Measurements from ENCODE around the gene CHMP4A. TPM values are rescaled to one million over a fixed set of nuclear protein-coding genes. Genes with fewer than 3 reads are reported as not detected.

CHMP4A gene
- total and polyA plus RNA-seq, 2 of the 13 experiments (the other 11 are each of a cell fraction or from before 2014, with no cell fraction given) = 83.6 to 113 TPM

DNA sequence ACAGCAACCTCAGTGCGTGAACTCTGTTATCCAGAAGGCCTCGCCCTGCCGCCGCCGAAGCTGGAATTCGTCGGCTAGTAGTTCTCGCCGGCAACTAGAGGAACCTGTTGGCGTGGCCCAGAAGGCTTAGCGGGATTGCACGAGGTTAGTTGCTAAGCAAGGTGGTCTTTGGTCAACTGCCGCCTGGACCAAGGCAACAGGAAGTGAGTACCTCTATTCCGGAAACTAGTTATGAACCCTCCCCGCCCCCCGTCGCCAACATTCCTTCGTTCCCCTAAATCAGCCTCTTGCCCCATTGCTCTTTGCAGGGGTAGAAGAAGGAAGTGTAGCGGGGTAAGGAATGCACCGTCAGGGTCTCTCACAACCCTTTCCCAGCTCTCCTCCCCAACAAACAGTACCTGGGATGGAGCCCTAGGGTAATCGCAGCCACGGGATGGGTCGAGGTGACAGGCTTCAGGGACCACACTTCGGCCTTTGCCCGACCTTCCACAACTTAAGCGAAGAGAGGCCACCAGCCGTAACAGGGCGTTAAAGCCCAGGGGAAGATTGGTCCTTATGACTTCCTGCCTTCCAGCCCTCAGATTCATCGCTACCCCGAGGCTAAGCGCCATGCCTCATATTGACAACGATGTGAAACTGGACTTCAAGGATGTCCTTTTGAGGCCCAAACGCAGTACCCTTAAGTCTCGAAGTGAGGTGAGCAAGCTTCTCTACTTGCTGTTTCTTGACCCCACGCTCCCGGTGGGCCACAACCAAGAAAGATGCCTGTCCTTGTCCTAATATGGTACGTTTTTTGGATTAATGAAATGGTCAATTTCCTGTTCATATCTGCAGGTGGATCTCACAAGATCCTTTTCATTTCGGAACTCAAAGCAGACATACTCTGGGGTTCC lies 19.6 kb upstream of the CHMP4A start, which contains the start of gene GMPR2 (continued):
- TF ChIP-seq GRHL1 (CRISPR knock-in tag; conservative IDR thresholded peaks at IDR 0.05) = no peak
- TF ChIP-seq ZNF205 (CRISPR knock-in tag; IDR thresholded peaks at IDR 0.05) = peak; percentile 85
- TF ChIP-seq, protein P1, sequence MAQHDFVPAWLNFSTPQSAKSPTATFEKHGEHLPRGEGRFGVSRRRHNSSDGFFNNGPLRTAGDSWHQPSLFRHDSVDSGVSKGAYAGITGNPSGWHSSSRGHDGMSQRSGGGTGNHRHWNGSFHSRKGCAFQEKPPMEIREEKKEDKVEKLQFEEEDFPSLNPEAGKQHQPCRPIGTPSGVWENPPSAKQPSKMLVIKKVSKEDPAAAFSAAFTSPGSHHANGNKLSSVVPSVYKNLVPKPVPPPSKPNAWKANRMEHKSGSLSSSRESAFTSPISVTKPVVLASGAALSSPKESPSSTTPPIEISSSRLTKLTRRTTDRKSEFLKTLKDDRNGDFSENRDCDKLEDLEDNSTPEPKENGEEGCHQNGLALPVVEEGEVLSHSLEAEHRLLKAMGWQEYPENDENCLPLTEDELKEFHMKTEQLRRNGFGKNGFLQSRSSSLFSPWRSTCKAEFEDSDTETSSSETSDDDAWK (CRISPR knock-in tag; IDR thresholded peaks at IDR 0.05) = no peak
- no peak for TF ChIP-seq MAFF (IDR thresholded peaks at IDR 0.05; ENCODE audit: low read depth, low read length)
- TF ChIP-seq ZNF207 (IDR thresholded peaks at IDR 0.05; ENCODE audit: borderline replicate concordance) = no peak
- no peak for TF ChIP-seq ZNF7 (CRISPR knock-in tag; IDR thresholded peaks at IDR 0.05)
- peak; percentile 74 for TF ChIP-seq SPEN (CRISPR knock-in tag; IDR thresholded peaks at IDR 0.05; ENCODE audit: low read depth)
- TF ChIP-seq ZNF12 (CRISPR knock-in tag; IDR thresholded peaks at IDR 0.05) = peak; percentile 56
- TF ChIP-seq, protein P2, sequence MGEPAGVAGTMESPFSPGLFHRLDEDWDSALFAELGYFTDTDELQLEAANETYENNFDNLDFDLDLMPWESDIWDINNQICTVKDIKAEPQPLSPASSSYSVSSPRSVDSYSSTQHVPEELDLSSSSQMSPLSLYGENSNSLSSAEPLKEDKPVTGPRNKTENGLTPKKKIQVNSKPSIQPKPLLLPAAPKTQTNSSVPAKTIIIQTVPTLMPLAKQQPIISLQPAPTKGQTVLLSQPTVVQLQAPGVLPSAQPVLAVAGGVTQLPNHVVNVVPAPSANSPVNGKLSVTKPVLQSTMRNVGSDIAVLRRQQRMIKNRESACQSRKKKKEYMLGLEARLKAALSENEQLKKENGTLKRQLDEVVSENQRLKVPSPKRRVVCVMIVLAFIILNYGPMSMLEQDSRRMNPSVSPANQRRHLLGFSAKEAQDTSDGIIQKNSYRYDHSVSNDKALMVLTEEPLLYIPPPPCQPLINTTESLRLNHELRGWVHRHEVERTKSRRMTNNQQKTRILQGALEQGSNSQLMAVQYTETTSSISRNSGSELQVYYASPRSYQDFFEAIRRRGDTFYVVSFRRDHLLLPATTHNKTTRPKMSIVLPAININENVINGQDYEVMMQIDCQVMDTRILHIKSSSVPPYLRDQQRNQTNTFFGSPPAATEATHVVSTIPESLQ (CRISPR knock-in tag; conservative IDR thresholded peaks at IDR 0.05) = no peak; the same call in 1 of the 2 replicates
- peak; percentile 73; the same call in 1 of the 2 replicates for TF ChIP-seq KAT7 (CRISPR knock-in tag; IDR thresholded peaks at IDR 0.05; ENCODE audit: borderline replicate concordance)
- no peak; the same call in 1 of the 2 replicates for TF ChIP-seq CBFB (CRISPR knock-in tag; IDR thresholded peaks at IDR 0.05)
- peak; percentile 94 for TF ChIP-seq ZNF598 (CRISPR knock-in tag; IDR thresholded peaks at IDR 0.05; ENCODE audit: borderline replicate concordance)
- TF ChIP-seq PRDM10 (CRISPR knock-in tag; IDR thresholded peaks at IDR 0.05; ENCODE audit: low read depth) = no peak; the same call in 1 of the 2 replicates
- TF ChIP-seq, protein P3, sequence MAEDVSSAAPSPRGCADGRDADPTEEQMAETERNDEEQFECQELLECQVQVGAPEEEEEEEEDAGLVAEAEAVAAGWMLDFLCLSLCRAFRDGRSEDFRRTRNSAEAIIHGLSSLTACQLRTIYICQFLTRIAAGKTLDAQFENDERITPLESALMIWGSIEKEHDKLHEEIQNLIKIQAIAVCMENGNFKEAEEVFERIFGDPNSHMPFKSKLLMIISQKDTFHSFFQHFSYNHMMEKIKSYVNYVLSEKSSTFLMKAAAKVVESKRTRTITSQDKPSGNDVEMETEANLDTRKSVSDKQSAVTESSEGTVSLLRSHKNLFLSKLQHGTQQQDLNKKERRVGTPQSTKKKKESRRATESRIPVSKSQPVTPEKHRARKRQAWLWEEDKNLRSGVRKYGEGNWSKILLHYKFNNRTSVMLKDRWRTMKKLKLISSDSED (CRISPR knock-in tag; IDR thresholded peaks at IDR 0.05) = no peak
- TF ChIP-seq ZNF460 (CRISPR knock-in tag; IDR thresholded peaks at IDR 0.05; ENCODE audit: borderline replicate concordance) = no peak; the same call in 1 of the 2 replicates
- TF ChIP-seq ZNF432 (CRISPR knock-in tag; IDR thresholded peaks at IDR 0.05; ENCODE audit: borderline replicate concordance) = peak; percentile 37; the same call in 1 of the 2 replicates
- TF ChIP-seq ZNF235 (CRISPR knock-in tag; IDR thresholded peaks at IDR 0.05; ENCODE audit: borderline replicate concordance) = peak; percentile 98; the same call in 1 of the 2 replicates
- no peak for TF ChIP-seq SNRNP70 (IDR thresholded peaks at IDR 0.05; ENCODE audit: low read depth, low read length)

Measured in HepG2 (cell line).